HPDE6-E6E7 (cell line): ENCODE data around the gene ART3.

ENCODE experiments used
- DNase-seq: peaks from one replicate; pipeline ENCODE4 v3.0.0; 2011; ENCODE audit warnings: missing footprints; ENCODE audit errors: extremely low spot score

ART3 gene

DNA sequence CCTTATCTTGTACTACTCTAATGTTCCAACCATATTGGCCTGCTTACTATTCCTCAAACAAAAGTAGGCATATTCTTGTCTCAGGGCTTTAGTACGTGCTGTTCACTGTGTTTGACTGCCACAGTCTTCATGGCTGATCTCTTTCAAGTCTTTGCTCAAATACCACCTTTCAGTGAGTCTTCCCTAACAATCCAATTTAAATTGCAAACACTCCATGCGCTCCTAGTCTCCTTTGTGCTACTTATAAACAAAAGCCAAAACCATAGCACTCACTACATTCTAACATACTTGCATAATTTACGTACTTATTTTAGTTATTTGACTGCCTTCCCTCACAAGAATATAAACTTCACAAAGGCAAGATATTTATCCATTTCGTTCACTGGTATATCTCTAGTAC is 1.7 kb upstream of the ART3 start:
- DNase-seq, result no peak

DNA sequence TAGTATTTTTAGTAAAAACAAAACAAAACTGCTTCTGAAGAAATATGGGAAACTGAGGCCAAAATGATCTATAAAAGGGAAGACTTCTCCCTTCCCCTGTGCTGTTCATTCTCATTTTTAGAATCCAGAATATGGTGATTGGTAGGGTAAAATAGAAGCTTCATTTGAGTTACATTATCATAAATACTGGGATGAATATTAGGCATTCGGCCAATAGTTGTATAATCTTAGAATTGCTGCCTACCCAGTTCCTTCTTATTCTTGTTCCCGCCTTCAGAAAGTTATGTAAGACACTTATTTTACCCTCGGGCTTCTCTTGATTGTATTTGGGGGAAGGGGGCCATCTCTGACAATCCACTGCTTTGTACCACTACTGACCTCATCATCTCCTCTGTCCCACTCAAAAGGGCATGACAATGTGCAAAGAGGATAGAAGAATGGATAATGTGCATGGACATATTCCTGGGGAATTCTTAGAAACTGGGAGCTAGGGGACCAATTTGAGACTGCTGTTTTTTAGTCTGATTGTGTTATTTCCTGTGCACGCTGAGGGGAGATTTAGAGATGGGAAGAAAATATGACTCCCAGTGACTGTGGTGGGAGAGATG is 588 bp downstream of the ART3 start:
- no peak for DNase-seq

DNA sequence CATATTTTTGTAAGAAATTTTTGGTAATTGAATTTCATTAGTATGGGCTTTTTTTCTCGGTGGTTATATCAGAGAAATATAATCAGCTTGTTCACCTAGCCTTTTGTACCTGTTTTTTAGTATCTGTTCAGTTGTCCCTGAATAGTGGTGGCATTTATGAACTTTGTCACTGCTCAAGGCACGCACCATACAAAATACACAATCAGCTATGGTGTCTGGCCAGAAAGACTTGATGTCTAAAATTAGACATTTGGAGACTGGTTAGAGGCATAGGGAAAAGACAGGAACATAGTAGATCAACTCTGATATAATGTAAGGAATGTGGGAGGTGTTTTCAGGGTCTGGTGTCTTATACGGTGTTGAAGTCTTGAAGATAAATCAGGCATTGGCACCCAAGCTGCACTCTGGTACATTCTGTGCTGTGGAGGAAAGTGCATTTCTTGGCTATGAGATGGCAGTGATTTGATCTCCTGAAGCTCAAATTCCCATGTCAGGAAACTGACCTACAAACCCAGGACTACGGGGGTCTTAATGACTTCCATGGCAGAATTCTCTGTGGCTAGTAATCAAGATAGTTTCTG is 3.6 kb downstream of the ART3 start:
- DNase-seq, result no peak

- no peak for DNase-seq
Measured at GRCh38 chr4:76083386-76083988, 9.0 kb downstream of the ART3 start.

GRCh38 chr4:76084542-76084941 is 10.0 kb downstream of the ART3 start:
- no peak for DNase-seq

- DNase-seq, result peak; percentile 71
Measured at GRCh38 chr4:76087007-76087769, 12.7 kb downstream of the ART3 start.

DNA sequence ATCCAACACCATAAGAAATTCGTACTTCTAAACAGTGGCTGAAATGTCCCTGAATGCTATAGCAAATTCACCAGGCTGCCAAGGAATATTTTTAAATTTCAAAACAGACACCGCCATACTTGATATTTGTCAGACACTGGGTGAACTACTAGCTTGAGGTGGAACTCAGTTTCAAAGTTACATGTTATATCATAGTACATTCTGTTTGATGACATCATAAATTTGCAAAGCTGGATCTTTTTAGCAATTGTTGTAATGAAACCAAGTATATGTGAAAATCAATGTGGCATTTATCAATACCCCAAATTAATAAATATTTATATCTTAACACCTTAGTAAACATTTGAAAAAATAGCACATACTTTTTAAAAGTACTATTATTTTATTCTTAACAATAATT is 14.2 kb downstream of the ART3 start:
- no peak for DNase-seq

- DNase-seq, result peak; percentile 72
Measured at GRCh38 chr4:76090241-76090691, 15.8 kb downstream of the ART3 start.

DNA sequence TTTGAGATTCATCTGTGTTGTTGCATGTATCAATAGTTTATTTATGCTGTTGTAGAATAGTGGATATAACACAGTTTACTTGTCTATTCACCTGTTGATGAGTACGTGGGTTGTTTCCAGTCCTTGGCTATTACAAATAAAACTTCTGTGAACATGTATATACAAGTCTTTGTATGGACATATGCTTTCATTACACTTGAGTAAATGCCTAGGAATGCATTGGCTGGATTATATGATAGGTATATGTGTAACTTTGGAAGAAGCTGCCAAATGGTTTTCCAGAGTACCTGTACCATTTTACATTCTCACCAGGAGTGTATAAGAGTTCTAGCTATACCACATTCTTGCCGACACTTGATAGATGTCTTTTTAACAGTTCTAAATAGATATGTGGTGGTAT is 16.5 kb downstream of the ART3 start:
- DNase-seq, result peak; percentile 43

DNA sequence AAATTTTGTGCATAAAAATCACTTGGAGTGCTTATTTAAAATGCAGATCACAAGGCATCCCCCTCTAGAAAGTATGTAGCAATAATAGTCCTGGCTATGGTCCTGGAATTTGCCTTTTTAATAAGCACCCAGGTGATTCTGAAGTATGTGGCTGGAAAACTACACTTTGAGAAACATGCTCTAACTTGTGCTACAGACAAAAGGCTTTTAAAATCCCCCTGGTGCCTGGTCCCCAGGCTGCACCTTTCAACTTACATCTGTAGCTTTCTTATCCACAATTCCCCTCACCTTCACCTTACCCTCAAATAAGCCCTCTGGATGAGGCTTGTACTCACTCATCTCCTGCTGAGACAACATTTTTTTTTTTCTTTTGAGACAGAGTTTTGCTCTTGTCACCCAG is 21.1 kb downstream of the ART3 start:
- DNase-seq, result no peak

DNA sequence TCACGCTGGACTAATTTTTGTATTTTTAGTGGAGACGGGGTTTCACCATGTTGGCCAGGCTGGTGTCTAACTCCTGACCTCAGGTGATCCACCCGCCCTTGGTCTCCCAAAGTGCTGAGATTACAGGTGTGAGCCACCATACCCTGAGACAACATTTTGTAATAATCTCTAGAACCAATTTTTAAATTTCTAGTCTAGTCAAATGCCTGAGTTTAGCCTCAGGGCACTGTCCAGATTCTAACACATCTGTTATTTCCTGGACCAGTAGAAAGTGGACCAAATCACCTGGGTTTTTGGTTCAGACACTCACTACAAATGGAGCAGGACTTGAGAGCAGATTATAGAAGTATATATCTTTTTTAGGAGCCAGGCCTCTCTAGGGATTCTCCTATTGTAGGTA is 21.6 kb downstream of the ART3 start:
- DNase-seq, result no peak

- DNase-seq, result no peak
Measured at GRCh38 chr4:76105652-76106051, 31.1 kb downstream of the ART3 start.

- DNase-seq, result no peak
Measured at GRCh38 chr4:76106442-76106841, 31.9 kb downstream of the ART3 start.

DNA sequence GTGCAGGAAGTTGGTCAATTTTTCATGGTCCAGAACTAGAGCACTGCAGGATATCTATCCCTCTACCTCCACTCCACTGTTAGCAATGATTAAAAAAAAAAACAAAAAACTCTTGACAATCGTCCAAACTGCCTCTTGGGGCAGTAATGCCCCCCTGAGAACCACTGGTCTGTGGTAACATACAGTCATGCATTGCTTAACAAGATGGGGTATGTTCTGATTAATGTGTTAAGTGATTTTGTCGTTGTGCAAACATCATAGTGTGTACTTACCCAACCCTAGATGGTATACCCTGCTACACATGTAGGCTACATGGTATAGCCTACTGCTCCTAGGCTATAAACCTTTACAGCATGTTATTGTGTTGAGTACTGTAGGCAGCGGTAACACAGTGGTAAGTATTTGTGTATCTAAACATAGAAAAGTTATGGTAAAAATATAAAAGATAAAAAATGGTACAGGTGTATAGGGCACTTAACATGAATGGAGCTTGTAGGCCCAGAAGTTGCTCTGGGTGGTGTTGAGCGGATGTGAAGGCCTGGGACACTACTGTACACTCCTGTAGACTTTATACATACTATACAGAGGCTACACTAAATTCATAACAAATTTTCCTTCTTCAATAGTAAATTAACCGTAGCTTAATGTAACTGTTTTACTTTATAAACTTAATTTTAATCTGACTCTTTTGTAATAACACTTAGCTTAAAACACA is 34.1 kb downstream of the ART3 start:
- DNase-seq, result peak; percentile 8

DNA sequence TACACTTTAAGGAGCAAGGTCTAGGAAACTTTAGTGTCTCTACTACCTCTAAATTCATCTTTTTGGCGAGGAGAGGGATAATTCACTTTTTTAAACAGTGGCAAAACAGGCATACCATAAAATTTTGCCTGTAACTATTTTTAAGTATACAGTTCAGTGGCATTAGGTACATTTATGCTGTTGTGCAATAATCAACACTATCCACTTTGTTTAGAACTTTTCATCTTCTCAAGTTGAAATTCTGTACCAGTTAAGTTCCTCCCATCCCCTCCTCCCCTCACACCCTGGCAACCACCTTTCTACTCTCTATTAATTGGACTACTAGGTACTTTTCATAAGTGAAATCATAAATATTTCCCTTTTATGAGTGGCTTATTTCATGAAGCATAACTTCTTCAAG is 42.3 kb downstream of the ART3 start:
- DNase-seq, result no peak

- no peak for DNase-seq
Measured at GRCh38 chr4:76117536-76117935, 43.0 kb downstream of the ART3 start.

DNA sequence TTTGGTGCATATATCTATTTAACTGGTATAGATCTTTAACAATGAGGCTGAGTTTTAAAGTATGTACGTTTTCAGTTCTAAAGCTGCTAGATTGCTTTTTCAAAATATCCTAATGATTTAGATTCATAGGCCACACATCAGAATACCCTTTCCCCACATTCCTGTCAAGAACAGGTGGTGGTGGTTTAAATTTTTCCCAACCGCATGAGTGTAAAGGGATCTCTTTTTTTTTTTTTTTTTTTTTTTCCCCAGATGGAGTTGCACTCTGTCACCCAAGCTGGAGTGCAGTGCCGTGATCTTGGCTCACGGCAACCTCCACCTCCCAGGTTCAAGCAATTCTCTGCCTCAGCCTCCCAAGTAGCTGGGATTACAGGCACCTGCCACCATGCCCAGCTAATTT is 45.7 kb downstream of the ART3 start:
- DNase-seq, result no peak

- no peak for DNase-seq
Measured at GRCh38 chr4:76125816-76126215, 51.3 kb downstream of the ART3 start.

DNA sequence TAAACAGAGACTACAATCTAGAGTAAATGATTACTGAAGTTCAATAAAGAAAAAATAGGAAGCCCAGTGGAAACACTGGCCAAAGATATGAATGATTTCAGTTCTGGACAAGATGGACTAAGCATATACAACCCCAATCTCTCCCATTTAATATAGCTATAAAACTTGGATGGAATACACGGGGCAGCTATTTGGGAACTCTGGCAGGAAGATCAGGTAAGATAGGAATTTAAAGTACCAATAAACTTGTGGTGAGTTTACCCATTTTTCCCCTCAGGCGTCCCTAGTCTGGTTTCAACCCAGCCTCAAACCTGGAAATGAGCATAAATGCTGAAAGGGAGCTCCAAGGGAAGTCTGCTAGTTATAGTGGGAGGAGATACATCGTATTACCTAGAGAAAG is 53.2 kb downstream of the ART3 start:
- DNase-seq, result no peak

DNA sequence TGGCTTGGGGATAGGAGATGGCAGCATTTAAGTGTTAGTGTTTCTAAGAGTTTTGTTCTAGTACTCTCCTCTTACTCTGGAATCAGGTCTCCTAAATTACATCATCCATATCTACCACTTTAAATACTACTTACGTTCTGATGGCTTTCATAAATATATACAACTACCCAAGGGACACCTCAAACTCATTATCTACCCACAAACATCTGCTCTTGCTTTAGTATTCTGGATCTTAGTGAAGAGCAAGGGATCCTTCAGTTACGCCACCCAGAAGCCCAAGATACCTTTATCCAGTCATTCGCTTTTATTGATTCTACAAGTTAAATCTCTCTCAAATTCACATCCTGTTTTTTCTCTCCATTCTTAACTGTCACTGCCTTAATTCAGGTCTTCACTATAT is 66.7 kb downstream of the ART3 start:
- no peak for DNase-seq

DNA sequence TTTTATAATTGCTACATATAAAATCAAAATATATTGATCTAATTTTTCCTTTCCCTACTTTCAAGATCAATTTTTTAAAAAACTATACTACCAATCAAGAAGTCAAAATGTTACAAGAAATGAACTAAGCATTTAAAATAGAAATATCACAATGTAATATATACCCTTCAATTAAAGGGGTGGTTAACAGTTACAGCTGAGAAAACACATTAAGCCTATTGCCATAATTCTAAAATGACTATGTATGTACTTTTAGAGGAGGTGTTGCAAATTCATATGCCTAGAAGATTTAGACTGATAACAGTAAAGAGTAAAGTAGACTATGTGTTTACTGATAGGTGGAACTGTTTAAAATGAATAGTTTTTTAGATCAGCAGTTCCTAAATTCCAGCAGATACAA is 70.0 kb downstream of the ART3 start:
- no peak for DNase-seq

DNA sequence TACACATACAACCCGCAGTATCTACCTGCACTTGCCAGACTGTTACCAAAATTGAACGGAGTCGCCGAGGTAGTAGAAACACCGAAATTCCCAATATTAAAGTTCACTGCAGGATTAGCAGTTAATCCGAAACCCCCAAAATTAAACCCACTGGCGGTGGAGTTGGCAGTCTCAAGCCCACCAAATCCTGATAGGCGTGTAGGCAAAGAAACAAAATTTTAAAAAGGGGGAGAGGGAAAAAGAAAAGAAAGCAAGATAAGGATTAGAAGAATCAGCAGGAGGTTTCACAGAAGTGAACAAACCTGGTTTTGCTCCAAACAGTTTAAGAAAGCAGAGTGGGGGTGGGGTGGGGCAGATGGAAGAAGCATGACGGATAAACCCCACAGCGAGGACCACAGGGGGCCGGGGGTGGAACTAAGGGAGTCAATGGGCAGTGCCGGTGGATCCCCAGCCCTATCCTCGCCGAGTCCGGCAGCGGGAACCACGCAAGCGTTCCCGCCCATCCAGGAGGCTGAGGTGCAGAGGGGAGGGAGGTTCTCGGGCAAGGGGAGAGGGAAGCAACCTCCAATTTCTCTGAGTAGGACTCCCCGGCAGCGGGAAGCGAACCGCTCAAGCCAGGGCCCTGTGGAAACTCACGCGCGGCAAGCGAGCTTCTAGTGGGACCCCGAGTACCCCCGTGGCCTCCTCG is 73.1 kb downstream of the ART3 start:
- DNase-seq, result peak; percentile 78
